H9 (cell line): ENCODE measurements around the gene KIF4A. TPM values are rescaled to one million over a fixed set of nuclear protein-coding genes. Genes with fewer than 3 reads are reported as not detected.

ENCODE experiments used
- DNase-seq: peaks from one replicate; pipeline ENCODE4 v3.0.0-alpha.2; 2017
- H2AFZ ChIP-seq: one replicate; pipeline ENCODE4 v1.6.1; 2013; ENCODE audit warnings: mild to moderate bottlenecking, low read length, control low read depth, moderate library complexity
- H2AK5ac ChIP-seq: 2 replicates; pipeline ENCODE4 v1.6.1; 2013; ENCODE audit warnings: low read length, control low read depth, mixed read lengths; ENCODE audit not compliant: insufficient read length
- H2BK120ac ChIP-seq: one replicate; pipeline ENCODE4 v1.6.1; 2013; ENCODE audit warnings: low read depth, mild to moderate bottlenecking, low read length, control low read depth, inconsistent platforms; ENCODE audit not compliant: poor library complexity, severe bottlenecking
- H2BK12ac ChIP-seq: 2 replicates; pipeline ENCODE4 v1.6.1; 2013; ENCODE audit warnings: low read length, control low read depth, mixed read lengths, low read depth; ENCODE audit not compliant: insufficient read length
- H2BK15ac ChIP-seq: 2 replicates; pipeline ENCODE4 v1.6.1; 2013; ENCODE audit warnings: low read depth, low read length, control low read depth
- H2BK20ac ChIP-seq: one replicate; pipeline ENCODE4 v1.6.1; 2013; ENCODE audit warnings: low read depth, mild to moderate bottlenecking, low read length, control low read depth, inconsistent platforms; ENCODE audit not compliant: poor library complexity, severe bottlenecking
- H2BK5ac ChIP-seq: 2 replicates; pipeline ENCODE4 v1.6.1; 2013; ENCODE audit warnings: low read length, control low read depth, mixed read lengths; ENCODE audit not compliant: insufficient read length
- H3K14ac ChIP-seq: 2 replicates; pipeline ENCODE4 v1.6.1; 2013; ENCODE audit warnings: low read length, control low read depth; ENCODE audit not compliant: insufficient read depth
- H3K18ac ChIP-seq: 2 replicates; pipeline ENCODE4 v1.6.1; 2013; ENCODE audit warnings: low read depth, mild to moderate bottlenecking, mixed read lengths, low read length, control low read depth; ENCODE audit not compliant: insufficient read length
- H3K23ac ChIP-seq: 2 replicates; pipeline ENCODE4 v1.6.1; 2013; ENCODE audit warnings: low read length, control low read depth, mixed read lengths, low read depth; ENCODE audit not compliant: insufficient read length
- H3K23me2 ChIP-seq: 2 replicates; pipeline ENCODE4 v1.6.1; 2013; ENCODE audit warnings: low read depth, mild to moderate bottlenecking, mixed read lengths, low read length, control low read depth; ENCODE audit not compliant: insufficient read length, poor library complexity, severe bottlenecking
- H3K27ac ChIP-seq: 2 replicates; pipeline ENCODE4 v1.5.1; 2013; ENCODE audit warnings: low read length, control low read depth, mixed read lengths, low read depth; ENCODE audit not compliant: insufficient read length
- H3K27me3 ChIP-seq: 2 replicates; pipeline ENCODE4 v1.6.1; 2013; ENCODE audit warnings: low read length, control low read depth, inconsistent platforms; ENCODE audit not compliant: insufficient read depth
- H3K4ac ChIP-seq: 2 replicates; pipeline ENCODE4 v1.6.1; 2013; ENCODE audit warnings: low read depth, mild to moderate bottlenecking, control low read depth, inconsistent platforms, low read length, moderate library complexity
- H3K4me1 ChIP-seq: 2 replicates; pipeline ENCODE4 v1.6.1; 2013; ENCODE audit warnings: low read length, control low read depth, inconsistent platforms; ENCODE audit not compliant: insufficient read depth
- H3K4me2 ChIP-seq: 2 replicates; pipeline ENCODE4 v1.6.1; 2013; ENCODE audit warnings: low read length, control low read depth, mixed read lengths; ENCODE audit not compliant: insufficient read length, insufficient read depth
- H3K56ac ChIP-seq: 2 replicates; pipeline ENCODE4 v1.6.1; 2013; ENCODE audit warnings: low read depth, mild to moderate bottlenecking, mixed read lengths, low read length, control low read depth; ENCODE audit not compliant: insufficient read length
- H3K79me1 ChIP-seq: 2 replicates; pipeline ENCODE4 v1.6.1; 2013; ENCODE audit warnings: low read depth, mild to moderate bottlenecking, moderate library complexity, low read length, control low read depth, inconsistent platforms; ENCODE audit not compliant: insufficient read depth, poor library complexity, severe bottlenecking
- H3K79me2 ChIP-seq: 2 replicates; pipeline ENCODE4 v1.6.1; 2013; ENCODE audit warnings: low read length, control low read depth, inconsistent platforms; ENCODE audit not compliant: insufficient read depth
- H3K9ac ChIP-seq: 2 replicates; pipeline ENCODE4 v1.6.1; 2013; ENCODE audit warnings: low read length, control low read depth, mixed read lengths; ENCODE audit not compliant: insufficient read length; ENCODE audit errors: extremely low read depth
- H3K9me3 ChIP-seq: one replicate; pipeline ENCODE4 v1.6.1; 2013; ENCODE audit warnings: low read depth, low read length, inconsistent platforms; ENCODE audit not compliant: control insufficient read depth
- H3T11ph ChIP-seq: one replicate; pipeline ENCODE4 v1.6.1; 2013; ENCODE audit warnings: mild to moderate bottlenecking, low read length, control low read depth, inconsistent platforms
- H4K20me1 ChIP-seq: one replicate; pipeline ENCODE4 v1.6.1; 2013; ENCODE audit not compliant: control insufficient read depth, insufficient read length, insufficient read depth
- H4K5ac ChIP-seq: 2 replicates; pipeline ENCODE4 v1.6.1; 2013; ENCODE audit warnings: low read depth, mild to moderate bottlenecking, mixed read lengths, low read length, control low read depth; ENCODE audit not compliant: insufficient read length
- H4K8ac ChIP-seq: replicated peaks from 2 replicates; pipeline ENCODE4 v1.6.1; 2013; ENCODE audit warnings: low read length, control low read depth, mixed read lengths, low read depth; ENCODE audit not compliant: insufficient read length
- H4K91ac ChIP-seq: 2 replicates; pipeline ENCODE4 v1.6.1; 2013; ENCODE audit warnings: low read depth, mild to moderate bottlenecking, moderate library complexity, mixed read lengths, low read length, control low read depth; ENCODE audit not compliant: insufficient read length
- H3K27ac Mint-ChIP-seq, 3 experiments: 2 replicates in 2 of 3; 3 replicates in 1 of 3; pipeline ENCODE4 v1.8.0; 2020 to 2021; ENCODE audit warnings: mixed read lengths in 3 of 3, mild to moderate bottlenecking in 1 of 3, moderate library complexity in 1 of 3
- H3K27me3 Mint-ChIP-seq: 2 replicates; pipeline ENCODE4 v1.8.0; 2021; ENCODE audit warnings: low read depth, mild to moderate bottlenecking, moderate library complexity, mixed read lengths
- H3K36me3 Mint-ChIP-seq, 3 experiments: 2 replicates in 2 of 3; 3 replicates in 1 of 3; pipeline ENCODE4 v1.8.0; 2020 to 2021; ENCODE audit warnings: low read depth in 3 of 3, mixed read lengths in 3 of 3; ENCODE audit not compliant: insufficient read depth in 1 of 3
- H3K4me1 Mint-ChIP-seq, 2 experiments: 2 replicates each; pipeline ENCODE4 v1.8.0; 2020; ENCODE audit warnings: mixed read lengths in 2 of 2
- H3K4me3 Mint-ChIP-seq, 2 experiments: 2 replicates in 1 of 2; 3 replicates in 1 of 2; pipeline ENCODE4 v1.8.0; 2020 to 2021; ENCODE audit warnings: mild to moderate bottlenecking in 2 of 2, mixed read lengths in 2 of 2, moderate library complexity in 1 of 2
- H3K9me3 Mint-ChIP-seq, 2 experiments: 2 replicates in 1 of 2; 3 replicates in 1 of 2; pipeline ENCODE4 v1.8.0; 2020; ENCODE audit warnings: mild to moderate bottlenecking in 2 of 2, mixed read lengths in 2 of 2, moderate library complexity in 1 of 2
- WGBS: extraction: QIAGEN DNeasy Blood & Tissue Kit; methylation state at CpG from one replicate; pipeline ENCODE4 v1.1.7; 2013; ENCODE audit warnings: missing lambda C conversion rate, low lambda C conversion rate, mixed read lengths; ENCODE audit not compliant: insufficient read length; ENCODE audit errors: extremely low coverage; 5-methylcytosine and 5-hydroxymethylcytosine counted together
- total RNA-seq: library from RNA; stranded (reverse); gene quantifications from 2 replicates; pipeline ENCODE4 v1.2.1, GENCODE V29; 2021
- TF ChIP-seq, protein P1 (sequence below): fragments of 200-600 bp; sonication (generic); conservative IDR thresholded peaks from 3 replicates; pipeline ENCODE4 v1.8.0; 2021; ENCODE audit warnings: antibody characterized with exemption, mild to moderate bottlenecking

Gene KIF4A
- total RNA-seq, 1 experiment from 2014 or later: 41.8 TPM

DNA sequence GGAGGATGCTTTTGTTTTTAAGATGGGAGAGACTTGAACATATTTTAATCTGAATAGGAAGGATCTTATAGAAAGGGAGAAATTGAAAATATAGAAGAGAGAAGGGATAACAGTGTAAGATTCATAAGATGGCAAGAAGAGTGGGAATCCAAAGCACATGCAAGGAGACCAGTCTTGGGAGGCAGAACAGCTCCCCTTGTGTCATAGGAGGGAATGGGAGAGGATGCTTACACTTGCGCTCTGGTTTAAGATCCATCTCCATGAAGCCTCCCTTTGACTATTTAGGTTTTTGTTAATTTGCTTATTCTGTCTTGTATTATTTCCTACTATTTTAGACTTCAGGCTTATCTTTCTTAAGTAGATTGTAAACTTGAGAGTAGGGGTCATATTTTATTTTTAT is 42.7 kb downstream of the KIF4A start:
- Histone ChIP-seq H2BK12ac (no peak overlapping the region), H3K23ac (no peak overlapping the region), H3K4me1 (no peaks in the 10 kb centered on the region), H3K14ac (no peak overlapping the region), H3K27ac (no peak overlapping the region), H2AFZ (no peak overlapping the region), H4K8ac (no peak overlapping the region), H2BK120ac (no peak overlapping the region), H3K4me2 (no peak overlapping the region), H4K91ac (no peak overlapping the region), H4K20me1 (no peaks in the 10 kb centered on the region), H3K9ac (no peak overlapping the region), H2BK5ac (no peak overlapping the region), H2BK20ac (no peak overlapping the region), H2AK5ac (no peak overlapping the region), H3K27me3 (no peaks in the 10 kb centered on the region), H3K79me1 (no peaks in the 10 kb centered on the region), H3T11ph (no peak overlapping the region), H3K4ac (no peak overlapping the region), H3K79me2 (no peaks in the 10 kb centered on the region), H3K23me2 (no peaks in the 10 kb centered on the region), H2BK15ac (no peak overlapping the region), H3K56ac (no peak overlapping the region), H3K9me3 (peaks cover 17% of the 10 kb centered on the region), H3K18ac (no peak overlapping the region), H4K5ac (no peak overlapping the region)
- WGBS: no CpG with 5 or more reads among the region's 1 CpG
- Mint-ChIP-seq H3K27ac (no peak overlapping the region), H3K9me3 (peaks cover 44 to 45% of the 10 kb centered on the region in 2 experiments), H3K4me1 (no peaks in the 10 kb centered on the region), H3K4me3 (no peak overlapping the region), H3K27me3 (no peaks in the 10 kb centered on the region), H3K36me3 (peaks cover 17 to 53% (median 50%) of the 10 kb centered on the region in 3 experiments; a peak in 6 of 7 replicates)
- DNase-seq: no peak
- TF ChIP-seq, protein P1, sequence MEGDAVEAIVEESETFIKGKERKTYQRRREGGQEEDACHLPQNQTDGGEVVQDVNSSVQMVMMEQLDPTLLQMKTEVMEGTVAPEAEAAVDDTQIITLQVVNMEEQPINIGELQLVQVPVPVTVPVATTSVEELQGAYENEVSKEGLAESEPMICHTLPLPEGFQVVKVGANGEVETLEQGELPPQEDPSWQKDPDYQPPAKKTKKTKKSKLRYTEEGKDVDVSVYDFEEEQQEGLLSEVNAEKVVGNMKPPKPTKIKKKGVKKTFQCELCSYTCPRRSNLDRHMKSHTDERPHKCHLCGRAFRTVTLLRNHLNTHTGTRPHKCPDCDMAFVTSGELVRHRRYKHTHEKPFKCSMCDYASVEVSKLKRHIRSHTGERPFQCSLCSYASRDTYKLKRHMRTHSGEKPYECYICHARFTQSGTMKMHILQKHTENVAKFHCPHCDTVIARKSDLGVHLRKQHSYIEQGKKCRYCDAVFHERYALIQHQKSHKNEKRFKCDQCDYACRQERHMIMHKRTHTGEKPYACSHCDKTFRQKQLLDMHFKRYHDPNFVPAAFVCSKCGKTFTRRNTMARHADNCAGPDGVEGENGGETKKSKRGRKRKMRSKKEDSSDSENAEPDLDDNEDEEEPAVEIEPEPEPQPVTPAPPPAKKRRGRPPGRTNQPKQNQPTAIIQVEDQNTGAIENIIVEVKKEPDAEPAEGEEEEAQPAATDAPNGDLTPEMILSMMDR: peak; percentile 53
